Activated CD4-positive, alpha-beta T cell treated with anti-CD3 and anti-CD28 coated beads, Interleukin-2, Interleukin-4, amounts not matched to agents 100 ng/mL and 50 ng/mL, durations not matched to agents 16 hours and 8 hours (primary cell): Measurements from ENCODE around the gene FAM83B.
"Not testable (repeated sequence)": the region's sequence is repeated elsewhere in the genome, so short reads cannot be mapped to it uniquely, and the experiment has no call there.

ENCODE experiments used
- DNase-seq: peaks from one replicate; pipeline ENCODE4 v3.0.0-alpha.2; 2020; ENCODE audit warnings: low spot score

Gene FAM83B, protein sequence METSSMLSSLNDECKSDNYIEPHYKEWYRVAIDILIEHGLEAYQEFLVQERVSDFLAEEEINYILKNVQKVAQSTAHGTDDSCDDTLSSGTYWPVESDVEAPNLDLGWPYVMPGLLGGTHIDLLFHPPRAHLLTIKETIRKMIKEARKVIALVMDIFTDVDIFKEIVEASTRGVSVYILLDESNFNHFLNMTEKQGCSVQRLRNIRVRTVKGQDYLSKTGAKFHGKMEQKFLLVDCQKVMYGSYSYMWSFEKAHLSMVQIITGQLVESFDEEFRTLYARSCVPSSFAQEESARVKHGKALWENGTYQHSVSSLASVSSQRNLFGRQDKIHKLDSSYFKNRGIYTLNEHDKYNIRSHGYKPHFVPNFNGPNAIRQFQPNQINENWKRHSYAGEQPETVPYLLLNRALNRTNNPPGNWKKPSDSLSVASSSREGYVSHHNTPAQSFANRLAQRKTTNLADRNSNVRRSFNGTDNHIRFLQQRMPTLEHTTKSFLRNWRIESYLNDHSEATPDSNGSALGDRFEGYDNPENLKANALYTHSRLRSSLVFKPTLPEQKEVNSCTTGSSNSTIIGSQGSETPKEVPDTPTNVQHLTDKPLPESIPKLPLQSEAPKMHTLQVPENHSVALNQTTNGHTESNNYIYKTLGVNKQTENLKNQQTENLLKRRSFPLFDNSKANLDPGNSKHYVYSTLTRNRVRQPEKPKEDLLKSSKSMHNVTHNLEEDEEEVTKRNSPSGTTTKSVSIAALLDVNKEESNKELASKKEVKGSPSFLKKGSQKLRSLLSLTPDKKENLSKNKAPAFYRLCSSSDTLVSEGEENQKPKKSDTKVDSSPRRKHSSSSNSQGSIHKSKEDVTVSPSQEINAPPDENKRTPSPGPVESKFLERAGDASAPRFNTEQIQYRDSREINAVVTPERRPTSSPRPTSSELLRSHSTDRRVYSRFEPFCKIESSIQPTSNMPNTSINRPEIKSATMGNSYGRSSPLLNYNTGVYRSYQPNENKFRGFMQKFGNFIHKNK

DNA sequence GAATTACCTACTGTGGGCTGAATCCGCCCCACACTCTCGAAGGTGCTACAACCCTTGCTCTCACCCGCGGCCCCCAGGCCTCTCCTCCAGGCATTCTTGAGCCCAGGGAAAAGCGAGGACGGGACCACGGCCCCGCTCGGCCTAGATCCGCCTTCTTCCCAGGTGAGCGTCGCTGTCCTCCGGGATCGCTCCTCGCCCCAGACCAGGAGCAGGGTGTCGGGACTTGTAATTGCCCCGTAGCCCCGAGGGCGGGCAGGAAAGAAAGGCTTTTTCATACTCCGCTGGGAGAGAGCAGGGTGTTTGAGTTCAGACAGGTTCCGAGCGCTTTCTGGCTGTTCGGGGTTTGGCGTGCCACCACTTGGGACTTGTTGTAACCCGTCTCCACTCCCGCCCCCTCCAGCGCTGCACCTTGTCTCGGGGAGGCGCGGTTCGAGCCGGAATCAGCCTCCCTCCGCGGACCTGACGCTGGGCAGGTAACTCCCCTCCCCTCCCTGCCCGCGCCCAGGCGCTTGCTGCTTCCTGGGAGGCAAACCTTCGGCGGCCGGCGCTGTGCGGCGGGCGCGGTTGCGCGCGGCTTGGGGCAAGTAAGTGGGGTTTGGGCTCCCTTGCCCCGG is at the start of gene FAM83B:
Gene FAM83B (plus strand): TSS at position 529 of the 614 bp plus-strand sequence. CDS start 23,476 bp downstream, outside the sequence.
- no peak for DNase-seq

DNA sequence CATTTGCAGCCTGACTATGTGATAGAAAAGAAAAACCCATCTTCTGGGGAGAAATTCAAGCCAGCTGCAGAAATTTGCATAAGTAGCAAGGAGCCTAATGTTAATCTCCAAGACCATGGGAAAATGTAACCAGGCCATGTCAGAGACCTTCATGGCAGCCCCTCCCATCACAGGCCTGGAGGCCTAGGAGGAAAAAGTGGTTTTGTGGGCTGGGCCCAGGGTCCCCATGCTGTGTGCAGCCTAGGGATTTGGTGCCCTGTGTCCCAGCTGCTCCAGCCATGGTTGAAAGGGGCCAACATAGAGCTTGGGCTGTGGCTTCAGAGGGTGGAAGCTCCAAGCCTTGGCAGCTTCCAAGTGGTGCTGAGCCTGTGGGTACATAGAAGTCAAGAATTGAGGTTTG is 49.7 kb upstream of the FAM83B start:
- DNase-seq: not testable (repeated sequence)

DNA sequence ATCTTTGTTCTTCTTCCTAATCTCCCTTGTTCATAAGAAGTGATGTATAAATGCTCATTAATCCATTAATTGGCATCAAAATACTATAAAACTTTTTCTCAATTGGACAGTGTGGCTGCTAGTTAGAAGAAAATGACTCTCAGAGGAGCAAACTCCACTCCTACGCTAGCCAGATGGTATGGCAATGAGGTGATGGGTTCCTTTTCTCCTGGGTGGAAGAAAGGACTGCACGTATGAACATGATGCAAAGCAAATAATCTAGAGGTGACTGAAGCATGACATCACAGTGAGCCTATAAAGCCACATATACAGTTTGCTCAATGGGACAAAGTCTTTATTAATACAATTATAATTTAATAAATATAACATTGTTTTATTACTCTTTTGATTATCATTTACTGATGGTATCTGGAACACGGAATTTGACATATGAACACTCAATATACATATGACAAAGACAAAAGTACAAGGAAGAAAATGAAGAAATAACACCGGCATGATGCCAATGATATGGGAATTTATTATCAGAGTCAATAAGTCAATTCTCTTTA is 46.4 kb upstream of the FAM83B start:
- DNase-seq: no peak

DNA sequence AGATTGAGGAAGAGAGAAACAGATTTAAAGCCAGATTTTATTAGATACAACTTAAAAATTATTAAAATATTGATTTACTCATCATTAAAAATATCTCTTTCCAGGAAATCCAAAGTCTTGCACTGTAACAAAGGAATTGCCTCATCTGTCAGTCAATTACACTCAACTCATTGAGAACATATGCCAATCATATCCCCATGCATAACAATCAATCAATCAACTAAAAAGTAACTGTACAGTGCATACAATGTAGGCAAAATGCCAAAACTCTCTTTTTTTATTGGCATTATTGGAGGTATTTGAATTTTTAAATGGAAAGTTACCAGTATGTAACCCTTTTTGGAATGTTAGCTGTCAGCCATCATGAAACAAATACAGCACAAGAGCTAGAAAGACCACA is 45.3 kb upstream of the FAM83B start:
- no peak for DNase-seq

DNA sequence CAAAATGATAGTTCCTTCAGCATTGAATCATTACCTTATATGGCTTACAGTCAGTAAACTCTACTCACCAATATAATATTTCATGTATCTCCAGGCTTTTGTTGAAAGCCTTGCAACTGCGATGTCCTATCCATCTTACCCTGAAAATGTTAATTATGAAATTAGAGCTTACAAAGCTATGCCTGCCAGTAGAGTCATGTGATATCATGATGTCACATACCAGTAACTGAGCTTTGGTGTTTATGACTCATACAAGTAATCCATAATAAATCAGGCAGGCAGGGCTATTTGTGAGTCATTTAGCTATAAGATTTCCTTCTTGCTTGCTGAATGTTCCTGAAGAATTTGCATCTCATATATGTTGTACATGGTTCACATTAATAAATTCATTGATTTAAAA is 44.9 kb upstream of the FAM83B start:
- DNase-seq: no peak

DNA sequence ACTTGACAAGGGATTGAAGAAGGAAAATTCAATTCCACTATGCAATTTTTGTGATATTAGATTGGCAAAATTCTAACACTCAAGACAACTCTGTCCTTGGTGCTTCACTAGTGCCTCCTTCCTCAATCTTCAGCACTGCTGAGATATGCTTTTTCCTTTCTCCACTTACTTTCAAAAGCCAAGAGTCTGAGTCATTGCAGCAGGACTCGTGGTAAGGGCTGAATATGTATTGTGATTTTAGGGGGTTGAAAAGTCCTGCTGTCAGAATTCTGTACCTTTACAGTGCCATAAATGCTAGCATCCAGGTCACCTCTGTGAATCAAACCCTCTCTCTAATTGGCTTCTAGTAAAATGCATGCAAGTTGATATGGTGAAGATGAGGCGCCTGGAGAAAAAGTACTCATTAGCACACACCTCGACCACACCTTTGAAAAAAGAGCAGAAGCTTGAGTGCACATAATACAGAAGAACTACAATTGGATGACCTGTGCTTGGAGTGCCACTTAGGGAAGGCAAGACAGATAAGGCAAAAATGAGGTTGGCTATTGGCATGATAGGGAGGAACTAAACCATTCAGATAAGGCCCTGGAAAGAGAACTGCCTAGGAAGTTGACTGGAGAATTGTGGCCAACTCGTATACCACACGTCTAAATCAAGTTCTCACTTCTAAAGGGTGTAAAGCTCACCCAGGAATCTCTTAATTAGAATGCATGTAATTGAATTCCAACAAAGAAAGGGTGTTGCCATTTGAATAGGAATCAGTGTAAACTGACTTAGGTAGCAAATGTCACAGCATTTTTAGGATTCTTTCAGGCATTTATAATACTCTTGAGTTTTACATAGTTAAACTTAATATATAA is 43.6 kb upstream of the FAM83B start:
- DNase-seq: no peak

DNA sequence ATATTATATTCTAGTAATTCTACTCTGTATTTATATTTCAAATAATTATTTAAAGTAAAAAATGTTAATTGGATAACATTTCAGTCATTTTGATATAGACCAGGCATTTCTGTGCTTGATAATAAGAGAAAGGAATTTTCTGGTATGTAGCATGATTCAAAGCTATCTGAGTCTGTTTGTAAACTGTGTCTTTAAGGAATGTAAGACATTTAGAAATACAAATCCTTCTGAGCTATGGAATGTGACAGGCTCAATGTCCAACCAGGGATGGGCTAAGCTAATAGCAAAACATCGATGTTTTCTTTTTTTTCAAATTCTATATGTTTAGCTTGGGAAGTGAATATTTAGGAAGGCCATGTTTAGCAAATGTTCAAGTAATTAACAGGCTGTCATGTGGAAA is 41.5 kb upstream of the FAM83B start:
- no peak for DNase-seq

DNA sequence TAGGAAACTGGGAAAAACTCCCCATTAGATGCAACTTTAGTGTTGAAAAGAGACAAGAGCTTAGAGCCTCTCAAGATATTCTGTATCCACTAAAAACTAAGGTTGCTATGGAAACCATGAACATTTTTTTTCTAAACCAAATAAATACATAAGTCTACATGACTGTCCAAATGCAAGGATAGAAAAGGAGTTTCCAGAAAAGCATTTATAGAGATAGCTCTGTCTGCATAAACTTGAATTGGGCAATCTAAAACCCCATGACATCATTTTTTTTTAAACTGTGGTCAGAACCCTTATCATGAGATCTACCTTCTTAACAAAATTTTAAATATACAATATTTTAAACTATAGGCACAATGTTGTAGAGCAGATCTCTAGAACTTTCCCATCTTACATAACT is 36.4 kb upstream of the FAM83B start:
- no peak for DNase-seq

DNA sequence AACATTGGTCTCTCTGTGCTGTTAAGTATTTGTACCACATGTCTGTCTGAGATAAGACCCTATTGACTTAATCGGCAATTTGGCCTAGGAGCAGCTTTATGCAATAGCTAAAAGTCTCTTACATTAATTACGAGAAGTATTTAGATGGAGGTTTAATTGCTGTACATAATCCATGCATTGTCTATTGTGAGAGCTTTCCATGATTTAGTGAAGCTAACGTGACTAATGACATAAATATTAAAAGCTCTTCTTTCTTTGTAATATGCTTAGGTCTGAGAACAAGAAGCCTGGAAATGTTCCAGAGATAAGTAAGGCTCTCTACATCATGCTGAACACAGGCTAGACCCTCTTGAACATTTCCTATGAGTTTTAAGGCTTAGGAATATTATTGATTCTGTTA is 32.7 kb upstream of the FAM83B start:
- DNase-seq: no peak

DNA sequence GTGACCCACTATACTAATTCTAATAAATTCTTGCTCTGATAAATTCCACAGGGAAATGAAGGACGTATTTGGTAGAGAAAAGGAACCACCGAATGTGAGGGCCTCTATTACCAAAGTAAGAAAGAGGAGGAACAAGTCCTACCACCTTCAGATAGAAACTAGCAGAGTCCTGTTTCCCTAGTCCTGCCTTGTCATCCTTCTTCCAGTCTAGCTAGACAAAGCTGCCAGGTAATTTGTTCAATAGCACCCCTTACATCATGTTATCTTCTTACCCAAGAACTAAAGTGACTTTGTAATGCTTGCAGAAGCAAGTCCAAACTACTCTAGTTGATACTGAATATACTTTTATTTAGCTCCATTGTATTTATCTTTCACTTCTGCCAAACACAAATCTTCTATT is 29.3 kb upstream of the FAM83B start:
- DNase-seq: no peak

DNA sequence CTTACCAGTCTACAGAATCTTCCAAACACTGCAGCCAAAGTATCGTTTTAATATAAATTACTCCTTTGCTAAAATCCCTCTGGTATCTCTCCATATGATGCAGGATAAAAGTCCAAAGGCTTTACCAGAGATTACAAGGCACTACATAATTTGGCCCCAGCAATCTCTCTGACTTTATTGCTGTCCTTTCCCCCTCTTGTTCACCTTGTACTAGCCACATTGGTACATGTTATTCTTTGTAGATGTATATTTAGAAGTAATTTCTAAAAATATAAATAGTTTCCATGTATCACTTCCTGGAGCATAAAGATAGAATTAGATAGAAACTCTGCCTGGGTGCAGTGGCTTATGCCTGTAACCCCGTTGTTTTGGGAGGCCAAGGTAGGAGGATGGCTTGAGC is 28.7 kb upstream of the FAM83B start:
- DNase-seq: no peak

DNA sequence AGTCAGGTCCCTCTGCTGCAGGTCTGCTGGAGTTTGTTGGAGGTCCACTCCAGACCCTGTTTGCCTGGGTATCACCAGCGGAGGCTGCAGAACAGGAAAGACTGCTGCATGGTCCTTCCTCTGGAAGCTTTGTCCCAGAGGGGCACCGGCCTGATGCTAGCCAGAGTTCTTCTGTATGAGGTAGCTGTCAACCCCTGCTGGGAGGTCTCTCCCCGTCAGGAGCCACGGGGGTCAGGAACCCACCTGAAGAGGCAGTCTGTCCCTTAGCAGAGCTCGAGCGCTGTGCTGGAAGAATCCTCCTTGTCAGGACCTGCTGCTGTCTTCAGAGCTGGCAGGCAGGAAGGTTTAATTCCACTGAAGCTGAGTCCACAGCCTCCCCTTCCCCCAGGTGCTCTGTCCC is 22.3 kb upstream of the FAM83B start:
- not testable (repeated sequence) for DNase-seq

DNA sequence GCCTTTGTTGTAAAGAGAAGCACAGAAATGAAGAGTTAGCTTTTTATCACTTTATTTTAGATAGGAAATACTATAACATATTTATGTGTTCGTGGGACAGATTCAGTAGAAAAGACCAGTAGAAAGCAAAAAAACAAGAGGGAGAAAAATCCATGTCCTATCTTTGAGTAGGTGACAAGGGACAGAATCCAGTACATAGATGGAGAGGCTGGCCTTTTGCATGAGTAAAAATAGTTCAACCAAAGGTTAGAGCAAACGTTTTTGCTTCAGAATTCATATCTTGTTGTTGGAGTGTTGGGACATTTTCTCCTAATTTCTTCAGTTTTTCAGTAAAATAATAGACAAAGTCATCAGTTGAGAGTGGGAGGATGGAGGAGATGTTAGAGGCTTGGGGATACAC is 19.6 kb upstream of the FAM83B start:
- DNase-seq: no peak

DNA sequence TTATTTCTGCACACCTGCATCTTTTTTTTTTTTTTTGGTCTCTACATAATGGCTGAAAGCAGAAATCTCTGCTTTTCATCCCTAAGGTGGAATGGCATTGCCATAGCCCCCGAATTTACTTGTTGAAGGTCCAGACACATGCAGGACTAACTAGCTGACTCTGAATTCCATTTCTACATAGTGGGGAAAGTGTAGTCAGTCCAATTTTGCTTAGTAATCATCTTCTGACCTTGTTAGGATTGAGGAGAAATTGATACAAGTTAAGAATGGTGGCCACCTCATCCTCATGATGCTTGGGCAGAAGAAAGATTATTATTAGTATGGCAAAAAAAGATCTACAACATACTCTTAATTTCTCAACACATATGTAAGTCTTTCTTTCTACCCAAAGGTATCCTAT is 16.4 kb upstream of the FAM83B start:
- no peak for DNase-seq

DNA sequence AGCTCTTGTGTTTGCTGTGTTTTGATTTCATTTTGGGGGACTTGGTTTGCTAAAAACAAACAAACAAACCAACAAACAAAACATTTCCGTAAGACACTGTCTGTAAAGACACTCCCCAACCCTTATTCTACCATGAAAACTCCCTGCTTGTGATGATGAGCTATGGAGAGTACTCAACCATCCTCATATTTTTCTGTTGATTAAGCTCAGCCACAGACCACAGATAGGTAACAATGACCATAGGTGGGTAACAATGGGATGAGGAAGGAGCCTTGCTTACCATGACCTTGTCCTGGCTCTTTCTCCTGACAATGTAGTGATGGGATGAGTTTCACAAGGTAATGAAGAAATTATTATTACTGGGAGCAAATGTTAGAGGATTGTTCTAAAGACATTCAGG is 11.4 kb upstream of the FAM83B start:
- no peak for DNase-seq

DNA sequence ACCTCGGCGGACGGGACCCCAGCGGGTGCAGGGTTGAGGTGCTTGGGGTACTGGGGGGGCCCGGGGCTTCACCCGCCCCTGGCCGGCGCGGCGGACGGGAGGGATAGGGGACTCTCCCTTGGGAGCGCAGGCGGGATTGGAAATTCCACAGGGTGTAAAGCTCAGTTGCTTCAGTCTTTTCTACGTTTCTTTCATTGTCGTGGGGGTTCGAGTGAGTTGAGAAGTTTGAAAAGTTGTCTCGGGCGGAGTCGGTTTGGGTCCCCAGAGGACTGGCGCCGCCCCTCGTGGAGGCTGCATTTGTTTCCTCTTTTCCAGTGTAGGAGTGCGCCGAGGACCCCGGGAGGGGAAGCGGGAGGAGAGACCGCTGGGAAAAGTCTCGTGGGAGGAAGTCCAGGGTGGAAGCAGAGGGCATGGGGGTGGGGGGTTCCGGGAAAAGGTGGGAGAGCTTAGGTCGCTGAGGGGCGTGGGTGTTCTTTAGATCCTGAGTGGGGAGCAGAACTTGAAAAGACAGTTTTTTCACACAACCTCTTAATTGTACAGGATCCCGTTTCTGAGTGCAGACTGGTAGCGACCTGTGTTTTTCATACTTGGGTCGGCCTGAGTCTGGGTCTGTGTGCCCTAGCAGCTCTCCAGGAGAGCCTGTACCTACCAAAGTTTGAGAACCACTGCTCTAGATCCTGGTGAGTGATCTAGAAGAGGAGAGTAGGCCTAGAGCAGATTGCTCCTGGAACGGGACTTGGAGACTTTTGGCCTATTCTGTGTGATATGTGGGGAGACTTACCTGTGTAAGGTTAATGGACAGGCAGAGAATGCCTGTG is 495 bp downstream of the FAM83B start:
- no peak for DNase-seq

DNA sequence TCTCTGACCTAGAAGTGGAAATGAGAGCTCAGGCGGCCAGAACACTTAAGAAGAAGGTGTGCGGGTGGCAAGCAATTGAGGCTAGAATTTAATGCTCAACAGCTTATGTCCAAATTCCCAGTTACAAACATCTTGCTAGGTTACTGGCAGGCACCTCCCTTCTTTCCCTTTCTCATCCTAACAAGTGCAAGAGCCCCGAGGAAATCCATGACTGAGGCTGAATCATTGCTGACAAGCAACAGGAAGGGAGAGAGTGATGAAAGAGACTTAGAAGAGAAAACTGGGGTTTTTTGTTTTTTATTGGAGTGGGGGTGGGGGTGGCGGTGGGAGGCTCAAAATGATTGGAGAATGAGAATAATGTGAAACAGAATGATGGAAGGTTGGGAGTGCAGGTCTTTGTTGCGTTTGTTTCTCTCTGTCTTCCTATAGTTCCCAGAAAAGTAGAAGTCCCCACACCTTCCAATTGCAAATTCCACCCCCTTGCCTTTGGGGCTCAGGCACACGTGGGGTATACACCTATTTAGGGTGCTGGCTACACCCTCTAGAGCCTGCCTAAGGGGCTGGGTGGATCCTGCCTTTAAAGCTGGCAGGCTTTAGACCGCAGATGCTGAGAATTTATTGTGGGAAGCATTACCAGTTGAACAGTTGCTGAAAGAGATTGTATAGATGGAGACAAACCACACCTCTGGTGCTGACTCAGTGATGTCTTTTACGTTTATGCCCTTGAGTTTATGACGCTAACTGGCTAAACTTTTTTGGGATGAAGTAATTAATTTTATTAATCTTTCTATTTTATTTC is 1.4 kb downstream of the FAM83B start:
- no peak for DNase-seq

DNA sequence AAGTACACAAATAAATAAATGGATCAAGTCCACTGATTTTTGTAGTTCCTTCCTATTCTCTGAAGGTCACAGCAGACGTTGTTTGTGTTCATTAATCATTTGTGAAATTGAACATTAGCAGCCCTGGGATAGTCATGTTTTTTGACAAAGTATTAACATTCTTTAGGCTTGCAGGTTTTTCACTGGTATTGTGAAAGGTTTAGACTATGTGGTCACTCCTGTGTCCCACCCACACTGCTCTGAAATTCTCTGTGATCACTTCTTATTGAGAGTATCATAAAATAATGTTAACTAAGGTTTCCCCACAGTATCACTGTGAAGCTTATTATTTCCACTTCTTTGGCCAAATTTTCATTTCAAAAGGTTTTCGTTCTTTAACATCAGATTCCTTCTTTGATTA is 3.5 kb downstream of the FAM83B start:
- DNase-seq: no peak

DNA sequence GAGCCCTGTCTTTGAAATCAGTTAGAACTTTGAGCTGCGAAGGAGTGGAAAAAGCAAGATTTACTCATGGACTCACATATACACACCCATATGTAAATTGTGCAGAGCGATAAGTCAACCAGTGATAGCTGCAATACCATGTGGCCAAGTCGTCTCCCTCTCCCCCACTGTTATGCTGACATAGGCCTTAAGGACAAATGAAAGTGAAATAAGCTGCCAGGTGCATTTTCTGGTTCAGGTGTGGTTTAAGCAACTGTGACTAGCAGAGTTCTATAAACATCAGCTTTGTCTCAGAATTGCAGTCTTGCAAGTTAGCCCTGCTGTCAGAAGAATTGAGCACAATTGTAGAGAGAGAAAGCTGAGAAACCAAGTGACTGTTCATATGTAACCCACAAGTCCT is 9.6 kb downstream of the FAM83B start:
- no peak for DNase-seq

DNA sequence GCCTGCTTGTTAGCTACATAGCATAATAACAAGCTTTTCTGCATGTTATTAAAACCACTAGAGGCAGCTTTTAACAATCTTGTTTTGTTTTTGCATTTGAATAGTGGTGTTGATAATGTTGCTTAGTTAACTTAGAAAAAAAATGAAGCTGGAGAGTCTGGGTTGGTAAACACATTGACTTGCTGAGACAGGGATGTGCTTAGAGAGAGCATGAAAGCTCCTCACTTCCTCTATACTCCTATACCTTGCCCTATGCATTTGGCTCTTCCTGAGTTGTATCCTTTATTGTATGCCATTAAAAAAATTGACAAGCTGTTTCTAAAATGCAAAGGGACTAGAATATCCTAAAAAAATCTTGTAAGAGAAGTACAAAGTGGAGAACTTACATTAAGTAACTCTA is 13.6 kb downstream of the FAM83B start:
- no peak for DNase-seq
